ENCODE data around the gene PMM2. TPM values are rescaled to one million over a fixed set of nuclear protein-coding genes. Genes with fewer than 3 reads are reported as not detected.
A peak's percentile ranks its signal among the peaks of the same experiment; 100 is the strongest.
"Not testable (repeated sequence)": the region's sequence is repeated elsewhere in the genome, so short reads cannot be mapped to it uniquely, and the experiment has no call there.

The PMM2 gene
- total and polyA plus RNA-seq, 12 donors, result 7.4 to 81.1 (median 26.3) TPM

GRCh38 chr16:8785408-8785807, 12.2 kb upstream of the PMM2 start:
- DNase-seq, result no peak
- Histone ChIP-seq H3K4me1 (replicated peaks in 1 of 2) (no peaks in the 10 kb centered on the region), H3K9me3 (replicated peaks in 1 of 3) (no peaks in the 10 kb centered on the region), H3K36me3 (replicated peaks in 1 of 2) (no peaks in the 10 kb centered on the region), H3K4me3 (no peak overlapping the region), H3K27me3 (no peaks in the 10 kb centered on the region), H3K27ac (no peak overlapping the region)
- TF ChIP-seq POLR2A (IDR thresholded peaks at IDR 0.05), result no peak
- WGBS, 4 donors, result 67 to 79% (median 72%) methylated on average over 6 of the region's 6 CpGs
- intact Hi-C loops (cut with DNase I), result no loop called here

- WGBS, 4 donors, result 61 to 81% (median 64%) methylated on average over 6 to 11 of the region's 11 CpGs
- H3K36me3 ChIP-seq (replicated peaks in 1 of 2); DNase-seq; H3K4me3 ChIP-seq; H3K27me3 ChIP-seq; H3K27ac ChIP-seq; intact Hi-C loops (cut with DNase I); H3K4me1 ChIP-seq (replicated peaks in 1 of 2); H3K9me3 ChIP-seq (replicated peaks in 1 of 3): not testable (repeated sequence)
These were observed 11.3 kb upstream of the PMM2 start for GRCh38 chr16:8786316-8786715.

GRCh38 chr16:8788578-8789172, 9.0 kb upstream of the PMM2 start:
- Histone ChIP-seq H3K4me3 (no peak overlapping the region), H3K27me3 (no peaks in the 10 kb centered on the region), H3K27ac (no peak overlapping the region), H3K9me3 (replicated peaks in 1 of 3) (no peaks in the 10 kb centered on the region), H3K36me3 (replicated peaks in 1 of 2) (no peaks in the 10 kb centered on the region), H3K4me1 (replicated peaks in 1 of 2) (no peaks in the 10 kb centered on the region)
- TF ChIP-seq POLR2A (IDR thresholded peaks at IDR 0.05) (no peak), CTCF (IDR thresholded peaks at IDR 0.05) (no peak)
- no peak for DNase-seq
- WGBS, 4 donors, result 76 to 84% (median 82%) methylated on average over 6 to 8 of the region's 8 CpGs
- intact Hi-C loops (cut with DNase I), result no loop called here

GRCh38 chr16:8795091-8795490, 2.5 kb upstream of the PMM2 start:
- H3K27ac ChIP-seq, result no peak overlapping the region
- H3K4me1 ChIP-seq (replicated peaks in 1 of 2), result peaks cover 24 to 28% of the 10 kb centered on the region in 2 donors
- no peaks in the 10 kb centered on the region for H3K27me3 ChIP-seq
- no peaks in the 10 kb centered on the region for H3K9me3 ChIP-seq (replicated peaks in 1 of 3)
- WGBS, 4 donors, result 84 to 90% (median 88%) methylated on average over 7 to 8 of the region's 8 CpGs
- TF ChIP-seq CTCF (IDR thresholded peaks at IDR 0.05), result peak in 1 of 6 experiments; percentile 20
- TF ChIP-seq POLR2A (IDR thresholded peaks at IDR 0.05), result no peak
- no peaks in the 10 kb centered on the region for H3K36me3 ChIP-seq (replicated peaks in 1 of 2)
- no peak overlapping the region for H3K4me3 ChIP-seq
- intact Hi-C loops (cut with DNase I), result loop anchor here in 1 of 2 donors (5.0 to 10.0 kb wide), 2 partner anchors 82 to 230 kb away; no protein-coding TSS in a partner anchor
- no peak for DNase-seq

GRCh38 chr16:8795818-8796217, 1.8 kb upstream of the PMM2 start:
- no peak for TF ChIP-seq POLR2A (IDR thresholded peaks at IDR 0.05)
- TF ChIP-seq CTCF (IDR thresholded peaks at IDR 0.05), result no peak
- no peak overlapping the region for H3K27ac ChIP-seq
- intact Hi-C loops (cut with DNase I), result loop anchor here in 1 of 2 donors (5.0 to 10.0 kb wide), 2 partner anchors 81 to 231 kb away; no protein-coding TSS in a partner anchor
- no peaks in the 10 kb centered on the region for H3K27me3 ChIP-seq
- H3K4me1 ChIP-seq (replicated peaks in 1 of 2), result peaks cover 24 to 31% of the 10 kb centered on the region in 2 donors
- DNase-seq, result no peak
- no peaks in the 10 kb centered on the region for H3K36me3 ChIP-seq (replicated peaks in 1 of 2)
- 88 to 96% (median 94%) methylated on average over 8 to 10 of the region's 10 CpGs for WGBS, 4 donors
- no peak overlapping the region for H3K4me3 ChIP-seq
- H3K9me3 ChIP-seq (replicated peaks in 1 of 3), result no peaks in the 10 kb centered on the region

All from adrenal gland (tissue), 12 donors.